Activated CD4-positive, alpha-beta memory T cell treated with anti-CD3 and anti-CD28 coated beads for 36 hours (primary cell): ENCODE results near the gene TCFL5. TPM values are rescaled to one million over a fixed set of nuclear protein-coding genes. Genes with fewer than 3 reads are reported as not detected.

Experiments used
- CTCF ChIA-PET: fragments of 350-600 bp; sonication (Branson Sonifier 250); formaldehyde crosslinking; loops from one replicate; lab custom pipeline; 2021; ENCODE audit warnings: antibody characterized with exemption, inconsistent platforms; lab: Charles Lee
- POLR2A ChIA-PET: fragments of 350-600 bp; sonication (Branson Sonifier 250); formaldehyde crosslinking; loops from one replicate; lab custom pipeline; 2021; ENCODE audit warnings: antibody characterized with exemption; lab: Charles Lee
- DNase-seq: peaks from one replicate; pipeline ENCODE4 v3.0.0-alpha.2; 2020
- H3K27ac Mint-ChIP-seq: one replicate; pipeline ENCODE4 v1.8.0; 2021; ENCODE audit warnings: mixed read lengths
- H3K27me3 Mint-ChIP-seq: one replicate; pipeline ENCODE4 v1.8.0; 2021; ENCODE audit warnings: mixed read lengths
- H3K36me3 Mint-ChIP-seq: one replicate; pipeline ENCODE4 v1.8.0; 2021; ENCODE audit warnings: mixed read lengths
- H3K4me1 Mint-ChIP-seq: one replicate; pipeline ENCODE4 v1.8.0; 2021; ENCODE audit warnings: low read depth, mixed read lengths
- H3K4me3 Mint-ChIP-seq: one replicate; pipeline ENCODE4 v1.8.0; 2021; ENCODE audit warnings: mild to moderate bottlenecking, mixed read lengths
- H3K9me3 Mint-ChIP-seq: one replicate; pipeline ENCODE4 v1.8.0; 2021; ENCODE audit warnings: mixed read lengths
- intact Hi-C: fragments of 100-400 bp; cut with micrococcal nuclease; formaldehyde crosslinking; loops from one replicate; pipeline ENCODE4 v1.15.1; 2023
- total RNA-seq, 2 experiments: library from RNA; stranded (reverse); gene quantifications; one replicate each; pipeline ENCODE4 v1.2.3, GENCODE V29; 2021

The TCFL5 gene
- total RNA-seq, 2 experiments from 2014 or later: 4.7 to 5.0 TPM

GRCh38 chr20:62835931-62836861 lies 25.4 kb downstream of the TCFL5 start:
- intact Hi-C loops: no loop called here
- CTCF ChIA-PET: no interaction called here
- Mint-ChIP-seq H3K4me1 (no peaks in the 10 kb centered on the region), H3K4me3 (no peak overlapping the region), H3K9me3 (no peaks in the 10 kb centered on the region), H3K27ac (no peak overlapping the region), H3K27me3 (peaks cover 3% of the 10 kb centered on the region), H3K36me3 (no peaks in the 10 kb centered on the region)
- no peak for DNase-seq
- POLR2A ChIA-PET: no interaction called here

- no peaks in the 10 kb centered on the region for H3K4me1 Mint-ChIP-seq
- ChIA-PET CTCF (interaction anchor here (0.9 kb wide), 1 partner anchor 12 kb away, joined by 4 read pairs; no protein-coding TSS in a partner anchor), POLR2A (no interaction called here)
- H3K4me3 Mint-ChIP-seq: no peak overlapping the region
- no peaks in the 10 kb centered on the region for H3K9me3 Mint-ChIP-seq
- H3K27me3 Mint-ChIP-seq: peaks cover 3% of the 10 kb centered on the region
- DNase-seq: no peak
- no peak overlapping the region for H3K27ac Mint-ChIP-seq
- intact Hi-C loops: no loop called here
- H3K36me3 Mint-ChIP-seq: no peaks in the 10 kb centered on the region
Observed at GRCh38 chr20:62834967-62835730, 26.5 kb downstream of the TCFL5 start.

GRCh38 chr20:62832951-62833391 lies 28.7 kb downstream of the TCFL5 start:
- H3K36me3 Mint-ChIP-seq: no peaks in the 10 kb centered on the region
- H3K9me3 Mint-ChIP-seq: no peaks in the 10 kb centered on the region
- no peak overlapping the region for H3K4me3 Mint-ChIP-seq
- intact Hi-C loops: no loop called here
- no peaks in the 10 kb centered on the region for H3K4me1 Mint-ChIP-seq
- H3K27ac Mint-ChIP-seq: no peak overlapping the region
- CTCF ChIA-PET: interaction anchor here (1.7 kb wide), 1 partner anchor 25 kb away, joined by 6 read pairs; no protein-coding TSS in a partner anchor
- no peak for DNase-seq
- POLR2A ChIA-PET: no interaction called here
- peaks cover 3% of the 10 kb centered on the region for H3K27me3 Mint-ChIP-seq

GRCh38 chr20:62832212-62832922 lies 29.3 kb downstream of the TCFL5 start:
- ChIA-PET POLR2A (no interaction called here), CTCF (interaction anchor here (1.1 to 1.7 kb wide), 2 partner anchors 10 to 24 kb away, joined by 4 to 6 read pairs; no protein-coding TSS in a partner anchor)
- H3K36me3 Mint-ChIP-seq: no peaks in the 10 kb centered on the region
- peaks cover 3% of the 10 kb centered on the region for H3K27me3 Mint-ChIP-seq
- H3K27ac Mint-ChIP-seq: no peak overlapping the region
- no peaks in the 10 kb centered on the region for H3K4me1 Mint-ChIP-seq
- no peaks in the 10 kb centered on the region for H3K9me3 Mint-ChIP-seq
- intact Hi-C loops: no loop called here
- H3K4me3 Mint-ChIP-seq: no peak overlapping the region
- DNase-seq: no peak

GRCh38 chr20:62831854-62832211 lies 29.8 kb downstream of the TCFL5 start:
- ChIA-PET POLR2A (no interaction called here), CTCF (interaction anchor here (1.1 to 1.7 kb wide), 2 partner anchors 9 to 24 kb away, joined by 4 to 6 read pairs; no protein-coding TSS in a partner anchor)
- Mint-ChIP-seq H3K27ac (no peak overlapping the region), H3K27me3 (peaks cover 3% of the 10 kb centered on the region), H3K4me3 (no peak overlapping the region), H3K9me3 (no peaks in the 10 kb centered on the region), H3K36me3 (no peaks in the 10 kb centered on the region), H3K4me1 (no peaks in the 10 kb centered on the region)
- no peak for DNase-seq
- intact Hi-C loops: no loop called here

- intact Hi-C loops: no loop called here
- Mint-ChIP-seq H3K9me3 (no peaks in the 10 kb centered on the region), H3K36me3 (no peaks in the 10 kb centered on the region), H3K4me1 (no peaks in the 10 kb centered on the region), H3K27ac (no peak overlapping the region), H3K27me3 (no peaks in the 10 kb centered on the region), H3K4me3 (no peak overlapping the region)
- DNase-seq: no peak
- CTCF ChIA-PET: interaction anchor here (1.1 kb wide), 1 partner anchor 9 kb away, joined by 4 read pairs; no protein-coding TSS in a partner anchor
- POLR2A ChIA-PET: no interaction called here
Observed at GRCh38 chr20:62831361-62831788, 30.2 kb downstream of the TCFL5 start.

- no peak for DNase-seq
- CTCF ChIA-PET: no interaction called here
- H3K36me3 Mint-ChIP-seq: no peaks in the 10 kb centered on the region
- POLR2A ChIA-PET: no interaction called here
- H3K27ac Mint-ChIP-seq: no peak overlapping the region
- H3K4me1 Mint-ChIP-seq: no peaks in the 10 kb centered on the region
- no peaks in the 10 kb centered on the region for H3K9me3 Mint-ChIP-seq
- H3K27me3 Mint-ChIP-seq: no peaks in the 10 kb centered on the region
- intact Hi-C loops: no loop called here
- no peak overlapping the region for H3K4me3 Mint-ChIP-seq
Observed at GRCh38 chr20:62830821-62831220, 30.8 kb downstream of the TCFL5 start.

- Mint-ChIP-seq H3K4me3 (no peak overlapping the region), H3K36me3 (no peaks in the 10 kb centered on the region), H3K27ac (no peak overlapping the region), H3K4me1 (no peaks in the 10 kb centered on the region), H3K9me3 (no peaks in the 10 kb centered on the region), H3K27me3 (no peaks in the 10 kb centered on the region)
- ChIA-PET CTCF (no interaction called here), POLR2A (no interaction called here)
- DNase-seq: no peak
- intact Hi-C loops: no loop called here
Observed at GRCh38 chr20:62830251-62830650, 31.4 kb downstream of the TCFL5 start.

GRCh38 chr20:62829231-62830230 lies 32.1 kb downstream of the TCFL5 start:
- no peak for DNase-seq
- CTCF ChIA-PET: no interaction called here
- H3K4me3 Mint-ChIP-seq: no peak overlapping the region

GRCh38 chr20:62828511-62829230 lies 33.0 kb downstream of the TCFL5 start:
- Mint-ChIP-seq H3K4me1 (no peaks in the 10 kb centered on the region), H3K27ac (no peak overlapping the region), H3K27me3 (no peaks in the 10 kb centered on the region), H3K36me3 (no peaks in the 10 kb centered on the region), H3K9me3 (no peaks in the 10 kb centered on the region), H3K4me3 (no peak overlapping the region)
- DNase-seq: no peak
- ChIA-PET CTCF (no interaction called here), POLR2A (no interaction called here)
- intact Hi-C loops: no loop called here

More at GRCh38 chr20:62829231-62830230, 32.1 kb downstream of the TCFL5 start:
- no peaks in the 10 kb centered on the region for H3K9me3 Mint-ChIP-seq
- H3K27ac Mint-ChIP-seq: no peak overlapping the region
- H3K4me1 Mint-ChIP-seq: no peaks in the 10 kb centered on the region
- POLR2A ChIA-PET: no interaction called here
- no peaks in the 10 kb centered on the region for H3K36me3 Mint-ChIP-seq
- intact Hi-C loops: no loop called here
- H3K27me3 Mint-ChIP-seq: no peaks in the 10 kb centered on the region
